Uterus (tissue), 2 donors: ENCODE results near the gene VCL.

Experiments
- CTCF ChIP-seq, 4 experiments: fragments of 200-600 bp in 2 of 4; fragments of 450-650 bp in 2 of 4; sonication (generic) in 2 of 4; IDR thresholded peaks; one replicate each; pipeline ENCODE4 v1.5.1; 2016 to 2019; ENCODE audit warnings: antibody characterized with exemption in 4 of 4, mild to moderate bottlenecking in 2 of 4, moderate library complexity in 1 of 4
- POLR2A ChIP-seq, 2 donors: fragments of 450-650 bp; IDR thresholded peaks; one replicate each; pipeline ENCODE4 v1.6.1; 2016; ENCODE audit warnings: antibody characterized with exemption in 2 of 2, mild to moderate bottlenecking in 1 of 2, moderate library complexity in 1 of 2

- no peak for TF ChIP-seq CTCF (IDR thresholded peaks at IDR 0.05)
- TF ChIP-seq POLR2A (IDR thresholded peaks at IDR 0.05): no peak
These were observed 65.3 kb downstream of the VCL start for GRCh38 chr10:74063256-74063655.
